ENCODE data around the gene MED27.
"Not testable (repeated sequence)": the region's sequence is repeated elsewhere in the genome, so short reads cannot be mapped to it uniquely, and the experiment has no call there.

Gene MED27

DNA sequence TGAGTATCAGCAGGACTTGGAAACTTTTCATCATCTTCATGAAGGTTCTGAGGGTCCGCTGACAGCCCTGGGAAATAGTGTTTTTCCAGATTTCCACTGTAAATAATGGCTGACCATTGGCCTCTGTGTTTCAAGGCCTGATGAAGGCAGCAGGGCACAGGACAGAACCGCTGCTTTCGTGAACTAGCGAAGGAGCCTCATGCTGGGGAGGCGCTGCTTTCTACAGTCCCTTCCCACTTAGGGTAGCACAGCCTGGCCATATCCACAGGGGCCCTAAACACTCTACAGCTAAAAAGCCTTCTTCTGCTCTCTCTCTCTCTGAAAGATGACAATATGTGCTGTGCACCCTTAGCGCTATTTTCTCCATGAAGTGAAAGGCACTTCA is 118.2 kb downstream of the MED27 start:
- DNase-seq, result no peak

- DNase-seq, result no peak
These were observed 118.7 kb downstream of the MED27 start for GRCh38 chr9:131960851-131961495.

- DNase-seq, result no peak
These were observed 119.4 kb downstream of the MED27 start for GRCh38 chr9:131960311-131960710.

GRCh38 chr9:131959887-131960286 is 119.8 kb downstream of the MED27 start:
- DNase-seq, result no peak

DNA sequence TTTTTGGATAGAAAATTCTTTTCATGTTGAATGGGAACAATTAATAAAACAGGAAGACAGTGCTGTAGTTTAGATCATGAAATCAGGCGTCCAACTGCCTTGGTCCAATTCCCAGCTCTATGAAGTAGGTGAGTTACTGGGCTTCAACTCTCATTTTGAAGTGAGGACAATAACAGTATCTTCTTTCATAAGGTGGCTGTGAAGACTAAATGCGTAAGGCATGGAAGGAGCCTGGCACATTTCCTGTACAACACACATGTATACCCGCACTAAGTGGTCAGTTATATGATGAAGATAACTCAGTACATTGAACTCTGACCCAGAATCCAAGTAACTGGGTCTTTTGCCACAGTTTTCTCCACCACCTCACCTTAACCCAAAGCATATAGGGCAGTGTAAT is 120.6 kb downstream of the MED27 start:
- DNase-seq, result no peak

DNA sequence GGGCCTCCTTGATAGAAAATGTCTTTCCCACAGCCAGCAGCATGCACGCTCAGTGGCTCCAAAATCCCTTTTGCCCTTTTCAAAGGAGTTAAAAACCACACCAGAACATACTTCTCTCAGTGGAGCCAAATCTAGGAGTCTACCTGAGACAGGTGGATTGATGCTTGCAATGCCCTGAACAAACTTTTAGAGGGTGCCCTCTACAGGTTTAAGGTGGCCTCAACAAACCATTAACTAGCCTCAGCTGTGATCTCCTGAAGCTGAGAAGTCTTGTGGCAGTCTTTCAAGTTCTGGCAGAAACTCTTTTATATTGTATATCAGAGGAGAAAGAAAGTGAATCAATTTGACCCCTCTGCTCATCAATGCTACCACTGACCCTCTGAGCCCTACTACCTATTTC is 125.4 kb downstream of the MED27 start:
- DNase-seq, result peak; percentile 2 to 10

DNA sequence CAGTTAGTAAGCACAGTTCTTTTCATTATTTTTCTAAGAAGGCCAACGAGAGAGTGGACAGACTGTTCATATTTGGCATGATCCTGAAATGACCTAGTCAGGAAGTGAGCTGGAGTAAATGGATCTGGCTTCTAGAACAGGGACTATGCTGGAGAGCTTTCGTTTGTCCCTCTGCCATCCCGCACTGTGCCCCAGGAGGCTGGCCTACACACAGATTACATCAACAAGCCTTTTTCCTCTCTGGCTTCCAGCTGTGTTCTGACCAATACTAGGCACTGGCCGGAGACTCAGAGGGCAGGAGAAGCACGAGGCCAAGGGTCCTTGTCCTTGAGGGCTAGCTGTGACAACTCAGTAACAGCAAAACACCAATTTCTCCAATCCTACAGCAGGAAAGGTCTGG is 127.8 kb downstream of the MED27 start:
- no peak for DNase-seq

GRCh38 chr9:131951155-131951554 is 128.5 kb downstream of the MED27 start:
- no peak for DNase-seq

- DNase-seq, result no peak
These were observed 129.2 kb downstream of the MED27 start for GRCh38 chr9:131950487-131950886.

GRCh38 chr9:131946180-131946579 is 133.5 kb downstream of the MED27 start:
- no peak for DNase-seq

GRCh38 chr9:131943351-131943841 is 136.3 kb downstream of the MED27 start:
- no peak for DNase-seq

- no peak for DNase-seq
These were observed 137.4 kb downstream of the MED27 start for GRCh38 chr9:131942146-131942720.

DNA sequence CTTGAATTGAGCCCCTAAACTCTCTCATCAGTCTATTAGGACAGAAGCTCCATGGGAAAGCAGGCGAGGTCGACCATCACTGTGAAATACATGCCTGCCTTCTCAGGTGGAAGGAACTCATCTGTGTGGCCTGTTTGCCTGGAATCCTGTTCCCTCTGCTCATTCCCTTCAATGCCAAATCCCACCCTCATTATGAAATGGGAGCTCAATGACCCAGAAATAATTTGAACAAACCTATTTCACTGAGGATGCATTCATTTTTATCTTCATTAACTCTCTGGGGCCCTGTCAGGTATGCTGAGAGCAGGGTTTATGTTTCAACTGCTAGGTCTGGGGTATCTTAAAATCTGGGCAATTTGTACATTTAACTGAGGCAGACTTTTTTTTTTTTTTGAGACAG is 142.2 kb downstream of the MED27 start:
- DNase-seq, result no peak

DNA sequence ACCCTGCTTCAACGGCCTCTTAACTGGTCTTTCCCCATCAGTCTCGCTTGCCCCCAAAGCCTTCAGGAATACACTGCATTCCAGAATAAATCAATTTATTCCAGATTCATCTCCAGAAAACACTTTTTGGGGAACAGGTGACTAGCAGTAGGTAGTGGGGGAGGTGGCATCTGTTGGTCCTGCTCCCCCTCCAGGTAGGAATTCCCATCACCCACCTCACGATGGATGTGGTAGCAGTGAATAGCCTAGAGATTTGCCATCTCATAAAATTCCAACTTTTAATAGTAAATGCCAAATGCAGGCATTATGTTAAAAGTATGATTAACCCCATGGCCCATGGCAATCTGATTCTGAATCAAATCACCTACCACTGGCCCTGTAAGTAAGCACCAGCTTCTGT is 142.7 kb downstream of the MED27 start:
- DNase-seq, result no peak

DNA sequence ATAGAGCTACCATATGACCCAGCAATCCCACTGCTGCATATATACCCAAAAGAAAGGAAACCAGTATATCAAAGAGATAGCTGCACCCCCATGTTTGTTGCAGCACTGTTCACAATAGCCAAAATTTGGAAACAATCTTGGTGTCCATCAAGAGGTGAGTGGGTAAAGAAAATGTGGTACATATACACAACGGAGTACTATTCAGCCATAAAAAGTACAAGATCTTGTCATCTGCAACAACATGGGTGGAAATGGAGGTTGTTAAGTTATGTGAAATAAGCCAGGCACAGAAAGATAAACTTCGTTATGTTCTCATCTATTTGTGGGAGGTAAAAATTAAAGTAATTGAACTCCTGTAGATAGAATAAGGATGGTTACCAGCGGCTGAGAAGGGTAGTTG is 145.0 kb downstream of the MED27 start:
- no peak for DNase-seq

DNA sequence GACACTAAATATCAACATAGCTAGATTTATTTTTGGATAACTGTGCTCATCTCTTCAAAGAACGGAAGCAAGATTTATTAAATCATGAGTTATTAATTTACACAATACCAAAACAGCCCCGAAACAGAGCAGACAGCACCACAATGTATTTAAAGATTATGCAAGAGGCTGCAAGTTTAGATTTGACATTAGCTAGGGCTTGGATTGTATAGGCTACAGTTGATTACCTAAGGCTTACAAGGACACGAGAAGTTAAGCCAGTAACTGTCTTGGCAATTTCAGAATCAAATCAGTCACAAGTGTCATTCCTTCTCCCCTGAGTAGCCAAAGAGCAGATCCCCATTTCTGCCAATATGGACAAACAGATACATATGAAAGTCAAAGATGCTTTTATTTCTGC is 152.6 kb downstream of the MED27 start:
- DNase-seq, result no peak

DNA sequence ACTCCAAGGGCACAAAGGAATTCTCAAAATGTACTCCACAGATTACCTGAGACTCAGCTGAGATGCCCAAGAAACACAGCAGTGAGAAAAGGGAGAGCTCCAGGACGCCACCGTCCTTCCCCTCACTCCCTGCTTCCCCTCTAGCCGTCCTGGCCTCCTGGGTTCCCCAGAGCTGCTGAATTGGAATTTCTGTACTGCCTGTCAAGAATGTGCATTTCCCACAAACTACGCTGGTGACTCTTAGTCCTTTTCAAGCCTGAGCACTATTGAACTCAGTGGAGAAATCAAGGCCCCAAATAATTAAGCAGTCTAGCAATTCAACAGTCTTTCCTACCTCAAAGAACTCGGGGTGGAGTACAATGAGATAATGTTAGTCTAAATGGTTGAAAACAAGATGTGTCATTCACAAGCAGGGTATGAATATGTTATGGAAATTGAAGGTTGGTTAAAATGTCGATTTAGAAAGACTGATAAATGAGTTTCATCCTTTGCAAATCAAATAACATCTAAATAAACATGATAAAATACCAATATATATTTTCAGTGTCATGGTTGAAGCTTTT is 153.2 kb downstream of the MED27 start:
- no peak for DNase-seq

DNA sequence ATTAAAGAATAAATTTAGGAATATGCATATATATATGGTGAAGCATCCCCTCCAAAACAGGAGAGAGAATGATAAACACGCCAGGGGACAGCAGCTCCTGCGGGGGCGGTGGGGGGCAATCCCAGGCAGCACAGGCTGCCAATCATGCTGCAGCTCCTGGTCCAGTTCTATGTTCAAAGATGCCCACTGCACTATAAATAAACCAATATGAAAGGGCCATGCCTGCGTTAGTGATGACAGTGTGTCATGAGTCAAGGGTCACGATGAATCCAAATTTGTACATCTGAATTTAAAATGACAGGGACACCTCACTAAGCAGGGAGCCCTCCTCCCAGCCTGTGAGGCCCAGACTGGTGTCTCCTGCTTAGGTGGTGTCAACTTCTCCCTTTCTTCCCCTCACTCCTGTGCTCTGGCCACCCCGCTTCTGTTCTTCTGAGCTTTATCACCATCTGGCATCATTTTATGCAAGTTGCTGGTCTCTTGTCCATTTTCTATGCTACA is 153.9 kb downstream of the MED27 start:
- no peak for DNase-seq

GRCh38 chr9:131923766-131924165 is 155.9 kb downstream of the MED27 start:
- no peak for DNase-seq

DNA sequence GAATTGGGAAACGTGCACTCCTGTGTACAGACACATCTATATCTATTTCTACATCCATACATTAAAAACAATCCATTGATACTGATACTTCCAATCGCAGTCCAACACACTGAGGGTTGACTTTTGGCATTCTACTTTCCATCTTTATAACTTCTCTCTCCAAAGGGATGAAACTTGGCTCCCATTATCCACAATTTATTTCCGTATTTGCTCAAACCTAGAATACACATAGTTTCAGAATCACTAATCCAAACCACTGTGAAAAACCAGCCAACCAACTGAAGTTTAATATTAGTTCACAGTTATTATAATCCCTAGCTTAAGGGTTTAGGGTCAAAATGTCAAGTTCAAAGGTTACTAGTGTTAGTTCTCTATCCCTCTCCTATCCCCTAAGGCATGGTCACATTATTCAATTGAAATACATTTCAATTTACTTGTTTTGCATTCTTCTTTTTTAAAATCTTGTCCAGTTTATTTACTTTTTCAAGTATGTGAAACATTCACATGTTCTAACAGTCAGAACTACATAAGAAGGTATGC is 156.5 kb downstream of the MED27 start:
- no peak for DNase-seq

DNA sequence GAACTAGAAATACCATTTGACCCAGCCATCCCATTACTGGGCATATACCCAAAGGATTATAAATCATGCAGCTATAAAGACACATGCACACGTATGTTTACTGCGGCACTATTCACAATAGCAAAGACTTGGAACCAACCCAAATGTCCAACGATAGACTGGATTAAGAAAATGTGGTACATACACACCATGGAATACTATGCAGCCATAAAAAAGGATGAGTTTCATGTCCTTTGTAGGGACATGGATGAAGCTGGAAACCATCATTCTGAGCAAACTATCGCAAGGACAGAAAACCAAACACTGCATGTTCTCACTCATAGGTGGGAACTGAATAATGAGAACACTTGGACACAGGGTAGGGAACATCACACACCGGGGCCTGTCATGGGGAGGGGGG is 158.0 kb downstream of the MED27 start:
- DNase-seq, result not testable (repeated sequence)

DNA sequence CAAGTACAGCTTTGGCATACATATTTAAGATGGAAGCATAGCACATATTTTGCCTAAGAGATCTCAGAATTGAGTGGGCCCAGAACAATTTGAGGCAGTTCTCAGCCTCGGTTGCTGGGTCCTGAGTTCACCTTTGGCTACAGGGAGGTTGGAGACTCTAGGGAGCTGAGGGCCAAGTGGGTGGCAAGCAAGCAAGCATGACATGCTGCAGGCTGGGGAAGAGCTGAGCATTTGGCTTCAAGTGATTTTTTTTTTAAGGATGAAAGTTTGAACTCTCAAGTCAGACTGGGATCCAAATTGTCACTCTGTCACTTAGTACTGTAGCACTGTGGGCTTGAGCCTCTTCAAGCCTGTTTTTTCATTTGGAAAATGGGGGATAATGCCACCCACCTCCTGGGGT is 160.5 kb downstream of the MED27 start:
- no peak for DNase-seq

DNA sequence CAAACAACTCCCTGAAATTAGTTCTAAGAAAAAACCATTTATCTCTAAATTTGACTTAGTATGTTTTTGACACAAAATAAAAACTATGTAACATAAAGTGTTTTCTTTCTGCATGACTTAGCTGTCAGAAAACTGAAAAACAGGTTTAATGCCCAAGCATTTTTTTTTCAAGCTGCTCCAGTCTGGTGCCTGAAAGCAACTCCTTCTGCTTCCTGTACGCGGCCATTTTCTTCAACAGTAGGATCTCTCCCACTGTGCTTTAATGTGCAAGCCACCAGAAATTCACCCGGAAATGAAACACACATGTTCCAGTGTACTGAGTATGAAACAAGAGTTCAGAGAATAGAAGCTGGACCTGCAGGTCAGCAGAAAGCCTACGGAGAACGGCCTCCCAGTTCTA is 161.2 kb downstream of the MED27 start:
- no peak for DNase-seq

- no peak for DNase-seq
These were observed 162.7 kb downstream of the MED27 start for GRCh38 chr9:131917009-131917408.

Measured in Kasumi-1 (cell line).